ENCODE results near the gene PROC. TPM values are rescaled to one million over a fixed set of nuclear protein-coding genes. Genes with fewer than 3 reads are reported as not detected.

The PROC gene
- total RNA-seq, 4 donors from 2014 or later, result 2.9 to 3.0 TPM; not detected in 2

GRCh38 chr2:127381762-127382161 is 36.5 kb upstream of the PROC start:
- WGBS, 2 donors (ENCODE audit: low coverage in 1 of 2), result 76 to 87% methylated on average over 5 of the region's 5 CpGs
- Histone ChIP-seq H3K9me3 (no peaks in the 10 kb centered on the region), H3K4me1 (peaks cover 3 to 63% (median 15%) of the 10 kb centered on the region in 4 donors), H3K36me3 (no peaks in the 10 kb centered on the region), H3K27me3 (no peaks in the 10 kb centered on the region), H3K4me3 (no peak overlapping the region), H3K27ac (no peak overlapping the region)
- TF ChIP-seq POLR2AphosphoS5 (IDR thresholded peaks at IDR 0.05), result no peak
- no peak for TF ChIP-seq CTCF (IDR thresholded peaks at IDR 0.05)
- no peak for TF ChIP-seq EP300 (IDR thresholded peaks at IDR 0.05; ENCODE audit: low read depth)
- no peak for TF ChIP-seq POLR2A (IDR thresholded peaks at IDR 0.05)
- DNase-seq, result no peak
- in situ Hi-C loops (cut with MboI; ENCODE audit: low pct_ligation_motif_present in 1 of 4, low pct_unique_long_range_greater_than_20kb in 1 of 4, low sequenced_read_pairs in 3 of 4) (no loop called here), intact Hi-C loops (cut with DNase I; ENCODE audit: low total_unique reads) (loop anchor here (2.0 kb wide), 1 partner anchor 25 kb away; no protein-coding TSS in a partner anchor)

- Histone ChIP-seq H3K36me3 (no peaks in the 10 kb centered on the region), H3K27ac (no peak overlapping the region), H3K9me3 (no peaks in the 10 kb centered on the region), H3K4me1 (peaks cover 3 to 59% (median 15%) of the 10 kb centered on the region in 4 donors), H3K4me3 (no peak overlapping the region), H3K27me3 (no peaks in the 10 kb centered on the region)
- in situ Hi-C loops (cut with MboI; ENCODE audit: low pct_ligation_motif_present in 1 of 4, low pct_unique_long_range_greater_than_20kb in 1 of 4, low sequenced_read_pairs in 3 of 4) (no loop called here), intact Hi-C loops (cut with DNase I; ENCODE audit: low total_unique reads) (no loop called here)
- DNase-seq, result no peak
- TF ChIP-seq EP300 (IDR thresholded peaks at IDR 0.05; ENCODE audit: low read depth), result no peak
- no peak for TF ChIP-seq POLR2A (IDR thresholded peaks at IDR 0.05)
- TF ChIP-seq CTCF (IDR thresholded peaks at IDR 0.05), result no peak
- TF ChIP-seq POLR2AphosphoS5 (IDR thresholded peaks at IDR 0.05), result no peak
- WGBS, 2 donors (ENCODE audit: low coverage in 1 of 2), result 82 to 89% methylated on average over 3 of the region's 3 CpGs
Measured at GRCh38 chr2:127382831-127383230, 35.4 kb upstream of the PROC start.

- Histone ChIP-seq H3K9me3 (no peaks in the 10 kb centered on the region), H3K36me3 (no peaks in the 10 kb centered on the region), H3K27me3 (no peaks in the 10 kb centered on the region), H3K4me1 (peaks cover 10 to 71% (median 25%) of the 10 kb centered on the region in 4 donors), H3K27ac (no peak overlapping the region), H3K4me3 (no peak overlapping the region)
- in situ Hi-C loops (cut with MboI; ENCODE audit: low pct_ligation_motif_present in 1 of 4, low pct_unique_long_range_greater_than_20kb in 1 of 4, low sequenced_read_pairs in 3 of 4) (no loop called here), intact Hi-C loops (cut with DNase I; ENCODE audit: low total_unique reads) (no loop called here)
- 86 to 91% methylated on average over 5 to 6 of the region's 6 CpGs for WGBS, 2 donors (ENCODE audit: low coverage in 1 of 2)
- DNase-seq, result no peak
- no peak for TF ChIP-seq EP300 (IDR thresholded peaks at IDR 0.05; ENCODE audit: low read depth)
- TF ChIP-seq POLR2A (IDR thresholded peaks at IDR 0.05), result no peak
- TF ChIP-seq POLR2AphosphoS5 (IDR thresholded peaks at IDR 0.05), result no peak
- TF ChIP-seq CTCF (IDR thresholded peaks at IDR 0.05), result no peak
Measured at GRCh38 chr2:127384529-127384928, 33.7 kb upstream of the PROC start.

- DNase-seq, result no peak
- Histone ChIP-seq H3K36me3 (no peaks in the 10 kb centered on the region), H3K27me3 (no peaks in the 10 kb centered on the region), H3K9me3 (no peaks in the 10 kb centered on the region), H3K4me3 (peak overlapping the region in 1 of 4 donors; percentile 80), H3K4me1 (peaks cover 10 to 56% (median 21%) of the 10 kb centered on the region in 4 donors), H3K27ac (peak overlapping the region in 3 of 4 donors; percentile 99 to 100 (median 99))
- intact Hi-C loops (cut with DNase I; ENCODE audit: low total_unique reads) (no loop called here), in situ Hi-C loops (cut with MboI; ENCODE audit: low pct_ligation_motif_present in 1 of 4, low pct_unique_long_range_greater_than_20kb in 1 of 4, low sequenced_read_pairs in 3 of 4) (no loop called here)
- TF ChIP-seq CTCF (IDR thresholded peaks at IDR 0.05), result no peak
- TF ChIP-seq EP300 (IDR thresholded peaks at IDR 0.05; ENCODE audit: low read depth), result no peak
- no peak for TF ChIP-seq POLR2AphosphoS5 (IDR thresholded peaks at IDR 0.05)
- TF ChIP-seq POLR2A (IDR thresholded peaks at IDR 0.05), result no peak
- WGBS, 2 donors (ENCODE audit: low coverage in 1 of 2), result 67 to 73% methylated on average over 4 of the region's 4 CpGs
Measured at GRCh38 chr2:127386246-127386645, 32.0 kb upstream of the PROC start.
